ENCODE measurements around the gene FARS2. TPM values are rescaled to one million over a fixed set of nuclear protein-coding genes. Genes with fewer than 3 reads are reported as not detected.

The FARS2 gene
- polyA plus RNA-seq, 2 of the 4 experiments (the other 2 are of a cell fraction): 12.9 to 17.5 TPM

DNA sequence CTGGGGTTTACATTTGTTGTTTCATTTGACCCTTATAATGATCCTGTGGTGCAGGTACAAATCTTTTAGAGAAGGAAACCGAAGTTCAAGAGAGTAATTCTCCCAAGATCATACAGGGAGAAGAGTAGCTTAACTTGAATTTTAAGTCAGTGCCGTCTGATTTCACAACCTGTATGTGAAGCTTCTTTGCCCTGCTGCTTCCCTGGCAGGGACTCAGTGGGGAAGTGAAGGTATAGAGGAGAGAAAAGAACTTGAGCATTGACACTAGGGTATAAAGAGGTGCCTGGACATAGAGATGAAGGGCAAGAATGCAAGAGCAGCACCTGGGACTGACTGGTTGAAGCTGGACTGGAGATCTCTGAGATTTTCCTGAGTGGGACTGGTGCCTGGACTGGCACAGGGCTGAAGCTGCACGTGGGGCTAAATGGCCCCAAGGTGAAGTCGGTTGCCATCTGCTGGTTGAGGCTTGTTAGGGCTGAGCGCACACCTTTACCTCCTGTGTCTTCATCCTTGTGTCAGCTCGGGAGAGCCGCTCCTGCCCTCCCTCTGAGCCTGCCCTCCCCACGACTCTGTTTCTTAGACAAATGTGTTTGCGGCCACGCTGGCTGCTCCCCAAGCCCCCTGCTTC is 41.8 kb downstream of the FARS2 start:
- no peak overlapping the region for H3K27ac ChIP-seq
- no peak overlapping the region for H3K4me2 ChIP-seq
- no peak for FAIRE-seq
- no peaks in the 10 kb centered on the region for H3K9me3 ChIP-seq
- TF ChIP-seq, protein P1, sequence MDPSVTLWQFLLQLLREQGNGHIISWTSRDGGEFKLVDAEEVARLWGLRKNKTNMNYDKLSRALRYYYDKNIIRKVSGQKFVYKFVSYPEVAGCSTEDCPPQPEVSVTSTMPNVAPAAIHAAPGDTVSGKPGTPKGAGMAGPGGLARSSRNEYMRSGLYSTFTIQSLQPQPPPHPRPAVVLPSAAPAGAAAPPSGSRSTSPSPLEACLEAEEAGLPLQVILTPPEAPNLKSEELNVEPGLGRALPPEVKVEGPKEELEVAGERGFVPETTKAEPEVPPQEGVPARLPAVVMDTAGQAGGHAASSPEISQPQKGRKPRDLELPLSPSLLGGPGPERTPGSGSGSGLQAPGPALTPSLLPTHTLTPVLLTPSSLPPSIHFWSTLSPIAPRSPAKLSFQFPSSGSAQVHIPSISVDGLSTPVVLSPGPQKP (IDR thresholded peaks at IDR 0.05; ENCODE audit: low read depth, low read length): no peak
- TF ChIP-seq RNF2 (IDR thresholded peaks at IDR 0.05; ENCODE audit: borderline replicate concordance, low read depth) (no peak), RAD21 (conservative IDR thresholded peaks at IDR 0.05 in 1 of 2, IDR thresholded peaks at IDR 0.05 in 1 of 2) (peak; percentile 29 to 32; a peak in 1 of 5 replicates), SMC3 (IDR thresholded peaks at IDR 0.05) (peak; percentile 42), CTCF (IDR thresholded peaks at IDR 0.05) (peak; percentile 21; the same call in 1 of the 3 replicates), MAX (IDR thresholded peaks at IDR 0.05) (peak; percentile 36; the same call in 1 of the 2 replicates)
- peak; percentile 33 to 52 for DNase-seq (ENCODE audit: low read depth in 1 of 2, low spot score in 1 of 2)
- no peak overlapping the region for H3K4me3 ChIP-seq
- 44% methylated on average over 9 of the region's 10 CpGs for WGBS (ENCODE audit: missing lambda C conversion rate)
- CTCF ChIA-PET: interaction anchor here (1.9 to 3.5 kb wide), 2 partner anchors 156 to 159 kb away, joined by 7 to 10 read pairs; no protein-coding TSS in a partner anchor
- peaks cover 7% of the 10 kb centered on the region; the same call in 2 of the 3 replicates for H3K4me1 ChIP-seq
- ATAC-seq: peak; percentile 92 to 98
- POLR2A ChIA-PET: no interaction called here

DNA sequence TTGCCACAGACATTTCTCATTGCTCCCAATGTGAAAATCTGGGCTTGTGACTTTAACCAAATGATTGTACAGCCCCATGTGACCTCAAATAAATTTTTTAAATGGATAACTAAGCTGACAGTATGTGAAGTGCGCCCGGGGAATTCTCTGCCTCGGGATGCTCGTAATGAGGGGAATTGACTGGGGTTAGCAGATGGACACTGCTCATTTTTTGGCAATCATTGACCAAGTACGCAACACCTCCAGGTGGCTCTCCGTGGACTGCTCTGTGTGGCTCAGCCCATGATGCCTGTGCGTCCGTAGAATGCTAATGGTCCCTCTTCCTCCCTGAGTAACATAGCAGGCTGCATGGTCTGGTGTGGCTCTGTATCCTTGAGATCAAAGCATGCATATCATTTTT is 42.4 kb downstream of the FARS2 start:
- POLR2A ChIA-PET: no interaction called here
- no peak overlapping the region for H3K4me3 ChIP-seq
- no peak overlapping the region for H3K27ac ChIP-seq
- WGBS (ENCODE audit: missing lambda C conversion rate): 89% methylated on average over 8 of the region's 8 CpGs
- no peaks in the 10 kb centered on the region for H3K9me3 ChIP-seq
- ATAC-seq (no peak), FAIRE-seq (no peak), DNase-seq (ENCODE audit: low read depth in 1 of 2, low spot score in 1 of 2) (no peak)
- no peak overlapping the region for H3K4me2 ChIP-seq
- TF ChIP-seq HDAC2 (IDR thresholded peaks at IDR 0.05) (no peak), MYC (IDR thresholded peaks at IDR 0.05; ENCODE audit: borderline replicate concordance, low read length) (no peak), MAFK (IDR thresholded peaks at IDR 0.05; ENCODE audit: partially characterized antibody) (no peak)
- CTCF ChIA-PET: interaction anchor here (1.9 to 3.5 kb wide), 2 partner anchors 156 to 160 kb away, joined by 7 to 10 read pairs; no protein-coding TSS in a partner anchor
- peaks cover 7% of the 10 kb centered on the region; the same call in 2 of the 3 replicates for H3K4me1 ChIP-seq

GRCh38 chr6:5305968-5306626 is 44.8 kb downstream of the FARS2 start:
- Histone ChIP-seq H3K27ac (no peak overlapping the region), H3K4me2 (no peak overlapping the region), H3K4me1 (no peaks in the 10 kb centered on the region), H3K4me3 (no peak overlapping the region), H3K9me3 (no peaks in the 10 kb centered on the region)
- 67% methylated on average over 5 of the region's 5 CpGs for WGBS (ENCODE audit: missing lambda C conversion rate)
- CTCF ChIA-PET: interaction anchor here (3.5 kb wide), 1 partner anchor 162 kb away, joined by 10 read pairs; no protein-coding TSS in a partner anchor
- POLR2A ChIA-PET: no interaction called here
- ATAC-seq (no peak), DNase-seq (ENCODE audit: low read depth in 1 of 2, low spot score in 1 of 2) (no peak), FAIRE-seq (no peak)
- TF ChIP-seq HEYL (CRISPR knock-in tag; IDR thresholded peaks at IDR 0.05) (no peak), EP300 (IDR thresholded peaks at IDR 0.05) (no peak), GATA3 (IDR thresholded peaks at IDR 0.05; ENCODE audit: borderline replicate concordance) (no peak), EHMT2 (IDR thresholded peaks at IDR 0.05; ENCODE audit: low read depth) (no peak), MYC (IDR thresholded peaks at IDR 0.05; ENCODE audit: borderline replicate concordance, low read length) (no peak), CBX8 (IDR thresholded peaks at IDR 0.05) (no peak), ZFP36 (IDR thresholded peaks at IDR 0.05; ENCODE audit: borderline replicate concordance, partially characterized antibody) (no peak), PBX3 (IDR thresholded peaks at IDR 0.05) (no peak)
- TF ChIP-seq, protein P1 (IDR thresholded peaks at IDR 0.05; ENCODE audit: low read depth, low read length): no peak

Measured in A549 (cell line).